OCI-LY1 (cell line): ENCODE results near the gene LDHA.

Experiments used
- H2AFZ ChIP-seq: fragments of 200-600 bp; sonication (generic), shearing (Covaris generic); 2 replicates; pipeline ENCODE4 v1.6.0; 2014; ENCODE audit warnings: antibody characterized with exemption, mild to moderate bottlenecking, low read length
- H3F3A ChIP-seq: fragments of 200-600 bp; sonication (generic), shearing (Covaris generic); 2 replicates; pipeline ENCODE4 v1.6.0; 2014; ENCODE audit warnings: mild to moderate bottlenecking, antibody characterized with exemption, low read length, moderate library complexity; ENCODE audit not compliant: insufficient read depth
- H3K27ac ChIP-seq: fragments of 200-600 bp; sonication (generic); 2 replicates; pipeline ENCODE4 v1.5.1; 2014; ENCODE audit warnings: low read length, mixed run types, mild to moderate bottlenecking, low read depth; ENCODE audit not compliant: poor library complexity, severe bottlenecking
- H3K27me3 ChIP-seq: fragments of 200-600 bp; sonication (generic); 2 replicates; pipeline ENCODE4 v1.6.0; 2014; ENCODE audit warnings: antibody characterized with exemption, mild to moderate bottlenecking, low read length, moderate library complexity; ENCODE audit not compliant: insufficient read depth
- H3K36me3 ChIP-seq: fragments of 200-600 bp; sonication (generic); 2 replicates; pipeline ENCODE4 v1.6.1; 2014; ENCODE audit warnings: mild to moderate bottlenecking, antibody characterized with exemption, low read length, moderate library complexity, mixed read lengths; ENCODE audit not compliant: insufficient read depth
- H3K4me1 ChIP-seq: fragments of 200-600 bp; sonication (generic); 2 replicates; pipeline ENCODE4 v1.5.1; 2014; ENCODE audit warnings: mild to moderate bottlenecking, low read length, moderate library complexity; ENCODE audit not compliant: insufficient read depth, severe bottlenecking
- H3K4me2 ChIP-seq: fragments of 200-600 bp; sonication (generic), shearing (Covaris generic); 2 replicates; pipeline ENCODE4 v1.6.1; 2014; ENCODE audit warnings: low read length
- H3K4me3 ChIP-seq: fragments of 200-600 bp; sonication (generic); 2 replicates; pipeline ENCODE4 v1.5.1; 2014; ENCODE audit warnings: low read length, low read depth, mild to moderate bottlenecking, mixed read lengths; ENCODE audit not compliant: poor library complexity, severe bottlenecking
- H3K79me2 ChIP-seq: fragments of 200-600 bp; shearing (Covaris generic); 2 replicates; pipeline ENCODE4 v1.6.1; 2016; ENCODE audit warnings: mixed run types, low read length, mixed read lengths; ENCODE audit not compliant: insufficient read depth
- H3K9ac ChIP-seq: fragments of 200-600 bp; sonication (generic), shearing (Covaris generic); 2 replicates; pipeline ENCODE4 v1.6.1; 2014; ENCODE audit warnings: mild to moderate bottlenecking, low read length, mixed read lengths
- H3K9me2 ChIP-seq: fragments of 200-600 bp; sonication (generic), shearing (Covaris generic); 2 replicates; pipeline ENCODE4 v1.6.1; 2014; ENCODE audit warnings: low read depth, mild to moderate bottlenecking, low read length, mixed read lengths
- H3K9me3 ChIP-seq: fragments of 200-600 bp; shearing (Covaris generic); 2 replicates; pipeline ENCODE4 v1.6.1; 2014; ENCODE audit warnings: low read length, mixed read lengths
- H4K20me1 ChIP-seq: fragments of 200-600 bp; sonication (generic), shearing (Covaris generic); 2 replicates; pipeline ENCODE4 v1.6.0; 2016; ENCODE audit warnings: mild to moderate bottlenecking, low read length; ENCODE audit not compliant: insufficient read depth
- CTCF ChIP-seq: fragments of 200-600 bp; sonication (generic), shearing (Covaris generic); IDR thresholded peaks from 2 replicates; pipeline ENCODE4 v1.5.1; 2017; ENCODE audit warnings: mild to moderate bottlenecking, antibody characterized with exemption, low read length, moderate library complexity, mixed read lengths
- EZH2 ChIP-seq: fragments of 200-600 bp; sonication (generic), shearing (Covaris generic); IDR thresholded peaks from 2 replicates; pipeline ENCODE4 v1.8.0; 2017; ENCODE audit warnings: borderline replicate concordance, mixed run types, mild to moderate bottlenecking, antibody characterized with exemption, low read length, moderate library complexity, mixed read lengths

The LDHA gene

GRCh38 chr11:18365741-18366140, 28.6 kb upstream of the LDHA start:
- H3K4me2 ChIP-seq = no peak overlapping the region
- H3K4me1 ChIP-seq = no peaks in the 10 kb centered on the region
- TF ChIP-seq CTCF = no peak
- TF ChIP-seq EZH2 = no peak
- H3F3A ChIP-seq = no peaks in the 10 kb centered on the region
- H3K9me2 ChIP-seq = no peaks in the 10 kb centered on the region
- H3K27me3 ChIP-seq = no peaks in the 10 kb centered on the region
- no peaks in the 10 kb centered on the region for H4K20me1 ChIP-seq
- no peak overlapping the region for H3K4me3 ChIP-seq
- no peak overlapping the region for H2AFZ ChIP-seq
- no peaks in the 10 kb centered on the region for H3K9me3 ChIP-seq
- no peak overlapping the region for H3K27ac ChIP-seq
- H3K36me3 ChIP-seq = peaks cover 53% of the 10 kb centered on the region
- no peaks in the 10 kb centered on the region for H3K79me2 ChIP-seq
- H3K9ac ChIP-seq = no peak overlapping the region

- no peak overlapping the region for H3K4me2 ChIP-seq
- H3K4me3 ChIP-seq = no peak overlapping the region
- H3K79me2 ChIP-seq = no peaks in the 10 kb centered on the region
- no peak overlapping the region for H2AFZ ChIP-seq
- H3K27ac ChIP-seq = no peak overlapping the region
- no peaks in the 10 kb centered on the region for H3F3A ChIP-seq
- no peaks in the 10 kb centered on the region for H3K9me3 ChIP-seq
- H3K9ac ChIP-seq = no peak overlapping the region
- peaks cover 48% of the 10 kb centered on the region for H3K36me3 ChIP-seq
- no peaks in the 10 kb centered on the region for H3K27me3 ChIP-seq
- no peaks in the 10 kb centered on the region for H4K20me1 ChIP-seq
- no peak for TF ChIP-seq EZH2
- TF ChIP-seq CTCF = no peak
- H3K9me2 ChIP-seq = no peaks in the 10 kb centered on the region
- H3K4me1 ChIP-seq = no peaks in the 10 kb centered on the region
Observed at GRCh38 chr11:18366286-18366685, 28.1 kb upstream of the LDHA start.

- Histone ChIP-seq H3K36me3 (peaks cover 39% of the 10 kb centered on the region), H3F3A (no peaks in the 10 kb centered on the region), H3K4me2 (no peak overlapping the region), H3K4me1 (no peaks in the 10 kb centered on the region), H3K9ac (no peak overlapping the region), H3K9me3 (no peaks in the 10 kb centered on the region), H3K27me3 (no peaks in the 10 kb centered on the region), H3K4me3 (no peak overlapping the region), H2AFZ (no peak overlapping the region), H3K9me2 (no peaks in the 10 kb centered on the region), H3K79me2 (no peaks in the 10 kb centered on the region), H3K27ac (no peak overlapping the region), H4K20me1 (no peaks in the 10 kb centered on the region)
- TF ChIP-seq CTCF = no peak
- TF ChIP-seq EZH2 = no peak
Observed at GRCh38 chr11:18367431-18367830, 26.9 kb upstream of the LDHA start.
